HG02763 (cell line): ENCODE data around the gene OR51D1.
A peak's percentile ranks its signal among the peaks of the same experiment; 100 is the strongest.

Source experiments
- ATAC-seq: cut with Tn5 transposase; IDR thresholded peaks from one replicate; pipeline ENCODE4 v1.9.1; 2021; ENCODE audit warnings: mild to moderate bottlenecking, moderate library complexity; ENCODE audit not compliant: unreplicated experiment

Gene OR51D1, protein sequence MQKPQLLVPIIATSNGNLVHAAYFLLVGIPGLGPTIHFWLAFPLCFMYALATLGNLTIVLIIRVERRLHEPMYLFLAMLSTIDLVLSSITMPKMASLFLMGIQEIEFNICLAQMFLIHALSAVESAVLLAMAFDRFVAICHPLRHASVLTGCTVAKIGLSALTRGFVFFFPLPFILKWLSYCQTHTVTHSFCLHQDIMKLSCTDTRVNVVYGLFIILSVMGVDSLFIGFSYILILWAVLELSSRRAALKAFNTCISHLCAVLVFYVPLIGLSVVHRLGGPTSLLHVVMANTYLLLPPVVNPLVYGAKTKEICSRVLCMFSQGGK

GRCh38 chr11:4636962-4637661 lies at the start of gene OR51D1:
OR51D1 (plus strand) TSS chr11:4637477; CDS start chr11:4639791, 2,314 bp downstream.
- peak; percentile 88 for ATAC-seq

- ATAC-seq: no peak
Measured at GRCh38 chr11:4589017-4589416, 48.3 kb upstream of the OR51D1 start.

DNA sequence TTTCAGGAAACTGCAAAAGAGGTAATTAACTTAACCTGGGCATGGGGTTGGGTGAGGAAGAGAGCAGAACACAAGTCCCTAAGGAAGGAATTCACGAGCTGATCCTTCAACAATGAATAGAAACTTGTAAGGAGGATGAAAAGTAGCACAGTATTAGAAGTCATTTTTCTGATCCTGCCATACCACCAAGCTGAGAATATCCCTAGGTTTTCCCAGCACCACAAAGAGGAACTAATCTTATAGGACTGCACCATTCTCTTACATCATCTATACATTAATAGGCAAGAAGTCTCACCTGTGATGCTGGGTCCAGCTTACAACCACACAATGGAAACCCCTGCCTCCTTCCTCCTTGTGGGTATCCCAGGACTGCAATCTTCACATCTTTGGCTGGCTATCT lies 43.5 kb upstream of the OR51D1 start, which contains the start of gene OR52I1:
Gene OR52I1, plus strand, starts transcription at position 301 of the 400 bp plus-strand sequence. Its CDS starts 0 bp downstream, at position 301.
- ATAC-seq: no peak

GRCh38 chr11:4605057-4605456 lies 32.2 kb upstream of the OR51D1 start:
- ATAC-seq: no peak

DNA sequence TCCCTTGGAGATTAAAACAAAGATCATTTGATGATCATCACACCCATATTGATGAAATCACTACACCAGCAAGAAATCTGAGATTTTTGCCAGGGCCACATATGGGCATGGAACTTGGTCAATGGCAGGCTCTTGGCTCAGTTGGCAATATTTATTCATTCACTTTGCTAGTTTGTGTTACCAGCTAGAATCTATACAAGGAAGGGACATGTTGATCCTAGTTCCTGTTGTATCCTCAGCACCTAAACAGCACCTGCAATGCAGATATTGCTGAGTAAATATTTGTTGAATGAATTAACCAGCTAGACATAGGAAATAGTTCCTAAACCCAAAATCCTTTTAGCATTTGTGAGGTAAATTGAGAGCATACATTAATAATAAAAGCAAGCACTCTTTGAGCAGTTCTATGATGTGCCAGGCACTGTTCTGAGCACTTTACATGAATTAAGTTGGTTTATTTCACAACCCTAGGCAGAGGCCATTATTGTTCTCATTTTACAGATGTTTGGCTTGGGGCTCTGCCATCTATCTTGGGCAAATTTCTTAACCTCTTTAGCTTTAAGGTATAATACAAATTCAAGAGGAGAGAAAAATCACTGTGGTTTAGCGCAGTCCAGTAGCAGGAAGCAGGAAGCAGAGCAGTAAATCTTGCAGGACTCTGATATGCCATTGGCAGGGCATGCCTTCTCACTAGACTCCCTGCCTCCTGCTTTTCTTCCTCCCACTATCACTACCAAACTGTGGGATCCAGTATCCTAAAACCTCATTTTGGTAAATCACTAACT lies 30.9 kb upstream of the OR51D1 start:
- no peak for ATAC-seq

DNA sequence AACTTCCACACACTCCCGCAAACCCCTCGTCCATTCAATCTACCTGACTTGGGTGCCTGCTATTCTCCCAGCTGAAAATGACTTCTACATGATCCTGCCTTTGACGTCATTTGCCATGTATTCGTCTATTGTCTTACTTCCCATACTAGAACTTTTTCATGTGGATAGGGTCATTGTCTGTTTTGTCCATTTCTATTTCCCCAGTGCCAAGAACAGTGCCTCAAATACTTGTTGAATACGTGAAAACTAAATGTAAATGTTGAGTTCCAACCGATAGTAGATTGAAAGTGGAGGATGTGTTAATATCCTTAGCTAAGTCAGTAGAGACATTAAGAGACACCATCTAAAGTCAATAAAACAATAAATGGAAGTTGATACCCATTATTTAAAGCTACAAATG lies 30.2 kb upstream of the OR51D1 start:
- no peak for ATAC-seq

GRCh38 chr11:4607781-4608666 lies 29.3 kb upstream of the OR51D1 start, which contains the start of gene TRIM68:
TRIM68 (minus strand) TSS chr11:4608231; CDS start chr11:4605504, 2,727 bp downstream.
- ATAC-seq: peak; percentile 100

DNA sequence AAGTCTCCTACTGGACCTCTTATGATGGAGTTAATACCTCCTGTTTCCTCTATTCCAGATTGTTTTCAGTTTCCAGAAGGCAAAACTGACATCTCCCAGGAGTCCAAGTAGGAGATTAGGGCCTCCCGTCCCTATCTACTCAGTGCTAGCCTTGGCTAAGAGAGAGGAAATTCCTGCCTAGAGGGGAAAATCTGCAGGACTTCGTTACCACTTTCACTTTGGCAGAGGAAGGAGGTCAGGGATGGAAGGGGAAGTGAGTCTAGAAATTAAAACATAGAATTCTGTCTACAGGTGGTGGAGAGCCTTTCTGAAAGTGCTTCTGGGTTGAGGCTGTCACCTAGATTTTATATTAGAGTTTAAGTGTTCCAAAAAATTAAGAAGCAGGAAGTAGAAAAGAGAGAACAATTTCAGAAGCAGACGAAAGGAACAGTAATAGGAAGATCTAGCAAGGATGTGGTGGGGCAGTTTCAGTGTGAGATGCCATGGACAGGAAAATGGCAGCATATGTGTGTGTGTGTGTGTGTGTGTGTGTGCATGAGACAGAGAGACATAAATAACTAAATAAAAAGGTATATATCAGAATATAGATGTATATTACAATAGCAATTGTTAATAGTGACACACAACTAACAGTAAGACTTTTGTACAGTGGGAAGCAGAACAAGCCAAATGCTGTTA lies 26.9 kb upstream of the OR51D1 start:
- no peak for ATAC-seq

GRCh38 chr11:4611986-4612385 lies 25.3 kb upstream of the OR51D1 start:
- no peak for ATAC-seq

DNA sequence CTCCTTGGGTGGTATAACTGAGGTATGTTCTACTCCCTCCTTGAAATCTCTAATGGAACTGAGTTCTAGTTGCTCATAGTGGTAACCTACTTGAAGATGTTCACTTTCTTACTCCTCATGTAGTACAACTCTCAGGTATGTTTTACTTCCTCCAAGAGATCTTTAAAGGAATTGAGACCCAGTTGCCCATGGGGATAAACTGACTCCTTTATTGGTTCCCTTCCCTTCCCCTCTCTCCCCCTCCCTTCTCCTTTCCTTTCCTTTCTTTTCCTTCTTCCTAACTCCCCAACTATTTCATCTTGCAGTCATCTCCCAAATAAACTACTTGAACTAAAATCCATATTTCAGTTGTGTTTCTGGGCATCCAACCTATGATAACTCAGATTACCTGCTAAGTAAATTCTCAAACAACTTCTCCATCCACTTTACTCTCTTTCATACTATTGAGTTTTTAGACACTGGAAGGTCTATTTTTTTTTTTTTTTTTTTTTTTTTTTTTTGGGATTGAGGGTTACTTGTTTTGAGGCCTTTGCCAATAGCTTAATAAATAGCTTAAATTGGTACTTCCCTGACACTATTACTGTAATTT lies 21.3 kb upstream of the OR51D1 start:
- no peak for ATAC-seq

DNA sequence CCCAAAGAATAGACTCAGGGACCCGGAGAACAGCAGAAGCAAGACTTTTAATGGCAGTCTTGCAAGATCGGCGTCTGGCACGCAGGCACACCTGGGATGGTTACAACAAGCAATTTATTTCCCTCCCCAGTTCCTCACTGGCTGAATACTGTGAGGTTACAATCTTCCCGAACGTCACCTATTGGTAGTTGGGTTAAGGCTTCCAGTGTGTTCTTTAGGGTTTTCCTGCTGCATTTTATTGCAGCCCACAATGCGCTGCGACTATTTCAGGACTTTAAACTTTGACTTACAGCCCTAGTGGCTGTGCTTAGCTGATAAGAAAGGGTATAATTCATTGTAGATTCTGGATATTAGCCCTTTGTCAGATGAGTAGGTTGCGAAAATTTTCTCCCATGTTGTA lies 17.8 kb upstream of the OR51D1 start:
- ATAC-seq: no peak

- no peak for ATAC-seq
Measured at GRCh38 chr11:4626207-4627099, 10.8 kb upstream of the OR51D1 start.

DNA sequence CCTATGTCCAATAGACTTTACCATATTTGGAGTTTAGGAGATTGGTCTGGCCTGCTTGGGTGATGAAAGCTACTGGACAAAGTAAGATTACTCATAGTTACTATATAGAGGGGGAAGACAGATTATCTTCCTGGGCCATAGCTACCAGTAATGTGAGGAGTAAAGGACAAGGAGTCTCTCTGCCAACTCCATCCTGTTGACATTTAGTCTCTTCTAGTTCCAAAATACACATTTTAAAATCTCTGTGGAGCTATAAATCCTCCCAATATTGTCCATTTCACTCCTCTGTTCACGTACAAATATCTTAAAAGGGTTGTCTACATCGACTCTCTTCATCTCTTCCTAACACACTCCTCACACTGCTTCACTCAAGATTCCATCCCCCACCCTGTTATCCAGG lies 1.1 kb upstream of the OR51D1 start:
- no peak for ATAC-seq

- ATAC-seq: no peak
Measured at GRCh38 chr11:4637662-4638047, 378 bp downstream of the OR51D1 start.

DNA sequence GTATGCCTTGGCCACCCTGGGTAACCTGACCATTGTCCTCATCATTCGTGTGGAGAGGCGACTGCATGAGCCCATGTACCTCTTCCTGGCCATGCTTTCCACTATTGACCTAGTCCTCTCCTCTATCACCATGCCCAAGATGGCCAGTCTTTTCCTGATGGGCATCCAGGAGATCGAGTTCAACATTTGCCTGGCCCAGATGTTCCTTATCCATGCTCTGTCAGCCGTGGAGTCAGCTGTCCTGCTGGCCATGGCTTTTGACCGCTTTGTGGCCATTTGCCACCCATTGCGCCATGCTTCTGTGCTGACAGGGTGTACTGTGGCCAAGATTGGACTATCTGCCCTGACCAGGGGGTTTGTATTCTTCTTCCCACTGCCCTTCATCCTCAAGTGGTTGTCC lies 2.7 kb downstream of the OR51D1 start:
- ATAC-seq: no peak

DNA sequence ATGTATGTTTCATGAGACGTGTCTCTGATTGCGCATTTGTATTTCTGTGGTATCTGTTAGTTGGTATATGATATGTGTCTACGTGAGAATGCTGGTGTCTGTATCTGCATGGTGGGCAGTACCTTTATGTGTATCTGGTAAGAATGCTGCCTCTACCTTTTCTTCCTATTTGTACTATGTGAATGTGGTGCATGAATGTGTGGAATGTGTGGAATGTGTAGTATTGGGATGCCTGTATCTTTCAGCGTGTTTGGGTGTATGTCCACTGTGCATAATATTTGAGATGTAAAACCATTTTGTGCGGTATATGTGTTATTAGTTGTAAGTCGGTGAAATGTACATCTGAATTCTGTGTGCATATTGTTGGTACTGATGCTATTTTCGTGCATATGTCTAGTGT lies 4.2 kb downstream of the OR51D1 start:
- no peak for ATAC-seq

DNA sequence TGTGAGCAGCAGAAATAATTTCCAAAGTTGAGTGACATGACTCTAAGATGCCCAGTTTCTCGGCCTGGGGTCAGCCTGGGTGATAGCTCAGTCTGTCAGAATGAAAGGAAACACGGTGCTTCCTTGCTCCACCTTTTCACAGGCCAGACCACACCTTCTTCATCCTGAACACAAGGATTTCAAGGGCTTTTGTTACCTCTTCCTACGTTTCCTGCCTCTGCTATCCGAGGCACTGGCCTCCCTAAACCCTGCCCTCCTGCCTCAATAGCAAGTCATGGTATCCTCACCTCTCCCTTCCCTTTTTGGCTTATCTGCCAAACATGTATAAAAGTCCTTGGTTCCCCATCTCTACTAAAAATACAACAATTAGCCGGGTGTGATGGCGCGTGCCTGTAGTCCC lies 4.8 kb downstream of the OR51D1 start:
- ATAC-seq: no peak

DNA sequence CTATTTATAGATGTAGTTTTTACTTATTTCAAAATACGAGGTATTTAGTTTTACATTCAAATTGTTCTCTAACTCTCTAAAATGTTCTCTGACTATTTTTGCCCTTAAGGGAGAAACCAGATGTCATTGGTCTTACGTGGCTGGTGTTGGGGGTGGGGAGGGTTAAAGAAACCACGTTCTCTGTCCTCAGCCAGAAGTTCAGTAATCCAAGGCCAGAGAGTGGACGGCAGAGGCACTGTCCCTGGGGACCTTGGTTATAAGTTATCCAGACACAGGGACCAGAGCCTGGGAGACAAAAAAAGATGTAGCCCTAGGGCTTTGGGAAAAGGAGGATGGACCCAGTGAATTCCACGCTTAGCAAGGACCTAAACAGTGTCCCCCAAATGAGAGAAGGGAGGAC lies 5.8 kb downstream of the OR51D1 start:
- ATAC-seq: no peak

GRCh38 chr11:4643682-4644081 lies 6.4 kb downstream of the OR51D1 start, which contains the start of gene OR51E1:
OR51E1 (plus strand) TSS chr11:4643982; CDS start chr11:4652527, 8,545 bp downstream.
- ATAC-seq: no peak
